Mucosa of descending colon (tissue), 3 donors: ENCODE data around the gene CHRD. TPM values are rescaled to one million over a fixed set of nuclear protein-coding genes. Genes with fewer than 3 reads are reported as not detected.
A peak's percentile ranks its signal among the peaks of the same experiment; 100 is the strongest.

ENCODE experiments used
- ATAC-seq: fragments of 200-7000 bp; cut with Tn5 transposase; one replicate; pipeline ENCODE4 v1.9.1; 2020; ENCODE audit warnings: mild to moderate bottlenecking, moderate library complexity
- DNase-seq, 3 donors: peaks; one replicate each; pipeline ENCODE4 v3.0.0-alpha.2; 2020
- H3K36me3 ChIP-seq: fragments of 200-600 bp; one replicate; pipeline ENCODE4 v1.8.0; 2021; ENCODE audit warnings: low read depth, mild to moderate bottlenecking
- H3K4me1 ChIP-seq: fragments of 200-600 bp; one replicate; pipeline ENCODE4 v1.8.0; 2021; ENCODE audit warnings: low read depth, mild to moderate bottlenecking
- H3K4me3 ChIP-seq: fragments of 200-600 bp; one replicate; pipeline ENCODE4 v1.8.0; 2021; ENCODE audit warnings: mild to moderate bottlenecking
- H3K9me3 ChIP-seq: fragments of 200-600 bp; one replicate; pipeline ENCODE4 v1.8.0; 2021; ENCODE audit warnings: mild to moderate bottlenecking
- CTCF ChIP-seq: fragments of 200-600 bp; IDR thresholded peaks from one replicate; pipeline ENCODE4 v1.8.0; 2022; ENCODE audit warnings: antibody characterized with exemption, mild to moderate bottlenecking
- intact Hi-C, 2 donors: fragments of 100-400 bp; cut with DNase I in 1 of 2; cut with micrococcal nuclease in 1 of 2; formaldehyde crosslinking; loops; one replicate each; pipeline versions ENCODE4 v1.11.0 to v1.11.1; 2022; cut with DNase I, micrococcal nuclease
- long read RNA-seq, 2 donors: library from polyadenylated mRNA; unstranded; transcript quantifications; one replicate each; pipeline ENCODE4 v2.0.0, GENCODE V29; 2019 to 2021
- total RNA-seq, 3 donors: library from RNA; stranded (reverse); fragmentation: NEBNext Ultra II Directional in 2 of 3; extraction: Animal tissue kit (Norgen Biotek cat#: 25700) in 2 of 3; gene quantifications; one replicate each; pipeline versions ENCODE4 v1.2.1 to v1.2.4, GENCODE V29; 2021 to 2023
- donor health status: DM: no; HTN: no; CAD: no; lungs with moderate emphysema.
- donor health status: DM: no; HTN: no; CAD: no.
- donor health status: DM: no; HTN: yes; CAD: no.

The CHRD gene
- 1 to 10 TPM; 1.1 to 8.7 (median 2.8) TPM for total RNA-seq
- long read RNA-seq, donor 1, partial matches to known transcripts: 2 of 15 reads
- long read RNA-seq, donor 1, other reads (novel, unspliced or antisense): 11 of 15 reads
- long read RNA-seq, donor 2, partial matches to known transcripts: 0 of 1 reads
- long read RNA-seq, donor 2, other reads (novel, unspliced or antisense): 1 of 1 reads

DNA sequence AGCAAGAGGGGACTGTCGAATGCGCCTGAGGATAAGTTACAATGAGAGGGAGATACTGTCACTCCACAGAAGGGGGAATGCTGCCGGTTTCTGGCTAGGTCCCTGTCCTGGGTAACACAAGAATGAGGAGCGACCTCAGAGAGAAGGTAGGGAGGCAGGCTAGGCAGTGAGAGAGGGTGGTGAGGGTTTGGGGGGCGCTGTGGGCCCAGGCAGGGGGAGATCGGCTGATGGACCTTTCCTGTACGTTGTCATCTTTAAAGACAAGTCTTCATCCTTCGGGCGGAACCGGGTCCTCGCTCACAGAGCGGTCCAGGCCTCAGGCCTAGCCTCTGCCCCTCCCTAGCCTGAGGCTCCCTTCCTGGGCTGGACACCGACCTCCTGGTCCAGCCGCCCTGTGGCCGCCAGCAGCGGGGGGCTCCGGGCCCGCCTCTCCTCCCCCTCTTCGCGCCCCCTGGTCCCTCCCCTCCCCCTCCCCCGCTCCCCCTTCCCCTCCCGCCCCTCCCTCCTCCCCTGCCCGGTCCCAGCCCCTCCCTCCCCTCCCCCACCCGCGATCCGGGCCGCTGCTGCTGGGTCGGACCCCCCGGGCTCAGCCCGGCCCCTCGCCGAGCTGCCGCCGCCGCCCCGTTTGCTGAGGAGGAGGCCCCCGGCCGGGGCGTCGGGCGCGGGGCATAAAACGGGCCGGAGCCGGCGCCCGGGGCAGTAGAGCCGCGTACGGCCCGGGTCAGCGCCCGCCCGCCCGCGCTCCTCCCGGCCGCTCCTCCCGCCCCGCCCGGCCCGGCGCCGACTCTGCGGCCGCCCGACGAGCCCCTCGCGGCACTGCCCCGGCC is at the start of gene CHRD:
CHRD (plus strand) TSS at position 697 of the 827 bp plus-strand sequence. CDS start 265 bp downstream, outside the sequence.
- TF ChIP-seq CTCF: no peak
- Histone ChIP-seq H3K4me3 (no peak within 1 kb of the TSS), H3K9me3 (no peaks in the 10 kb centered on the region), H3K4me1 (peaks cover 4% of the 10 kb centered on the region), H3K36me3 (no peaks in the 10 kb centered on the region)
- DNase-seq (no peak), ATAC-seq (no peak)
- intact Hi-C loops: no loop called here

GRCh38 chr3:184332370-184333090 is 47.3 kb upstream of the CHRD start:
- H3K4me3 ChIP-seq: no peak overlapping the region
- ATAC-seq: no peak
- no peaks in the 10 kb centered on the region for H3K9me3 ChIP-seq
- H3K36me3 ChIP-seq: peaks cover 42% of the 10 kb centered on the region
- intact Hi-C loops: no loop called here
- no peak for TF ChIP-seq CTCF
- DNase-seq: peak in 2 of 3 donors; percentile 8 to 14
- H3K4me1 ChIP-seq: peaks cover 11% of the 10 kb centered on the region

DNA sequence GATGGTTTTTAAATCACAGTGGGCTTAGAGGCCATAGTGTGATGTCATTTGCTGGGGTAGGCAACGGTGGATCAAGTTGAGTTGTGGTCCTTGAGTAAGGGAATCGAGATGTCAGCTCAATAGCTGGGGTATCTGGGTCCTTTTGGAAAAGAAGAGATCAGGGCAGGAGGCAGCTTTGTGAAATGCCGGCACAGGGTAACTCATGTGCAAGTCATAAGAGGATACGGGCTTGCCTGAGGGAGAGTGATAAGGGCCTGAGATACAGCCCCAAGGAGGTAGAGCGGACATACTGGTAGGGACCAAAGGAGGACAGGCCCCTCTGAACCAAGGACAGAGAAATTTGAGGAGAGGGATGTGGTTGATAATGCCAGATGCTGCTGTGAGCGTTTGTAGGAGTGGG is 46.7 kb upstream of the CHRD start:
- peak in 2 of 3 donors; percentile 0 to 10 for DNase-seq
- ATAC-seq: no peak
- no peak for TF ChIP-seq CTCF
- Histone ChIP-seq H3K9me3 (no peaks in the 10 kb centered on the region), H3K4me3 (no peak overlapping the region), H3K4me1 (peaks cover 17% of the 10 kb centered on the region), H3K36me3 (peaks cover 35% of the 10 kb centered on the region)
- intact Hi-C loops: no loop called here

DNA sequence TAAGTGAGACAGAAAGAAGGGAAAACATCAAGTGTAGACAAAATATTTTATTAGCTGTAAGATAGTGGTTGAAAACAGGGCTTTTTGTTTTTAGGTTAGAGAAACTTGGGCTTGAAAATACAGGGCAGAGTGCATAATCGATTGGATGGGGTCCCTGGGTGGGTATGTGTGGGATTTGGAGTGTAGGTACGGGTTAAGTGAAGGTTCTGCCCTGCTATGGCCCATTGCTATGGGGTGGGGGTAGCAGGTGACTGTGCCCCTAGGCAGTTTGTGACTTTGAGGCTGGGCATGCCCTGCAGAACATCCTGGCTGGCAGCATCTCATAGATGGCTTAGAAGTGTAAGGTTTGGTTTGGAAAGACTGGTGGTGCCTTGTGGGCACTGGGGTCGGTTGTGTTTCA is 46.2 kb upstream of the CHRD start:
- ATAC-seq (no peak), DNase-seq (peak in 2 of 3 donors; percentile 11 to 17)
- Histone ChIP-seq H3K36me3 (peaks cover 30% of the 10 kb centered on the region), H3K4me1 (peaks cover 17% of the 10 kb centered on the region), H3K9me3 (no peaks in the 10 kb centered on the region), H3K4me3 (no peak overlapping the region)
- no peak for TF ChIP-seq CTCF
- intact Hi-C loops: no loop called here

- peak in 2 of 3 donors; percentile 50 to 57 for DNase-seq
- peaks cover 21% of the 10 kb centered on the region for H3K36me3 ChIP-seq
- intact Hi-C loops: no loop called here
- peaks cover 17% of the 10 kb centered on the region for H3K4me1 ChIP-seq
- no peak overlapping the region for H3K4me3 ChIP-seq
- H3K9me3 ChIP-seq: no peaks in the 10 kb centered on the region
- no peak for ATAC-seq
- no peak for TF ChIP-seq CTCF
Observed at GRCh38 chr3:184334470-184335158, 45.2 kb upstream of the CHRD start.
